Measurements from ENCODE around the gene ABCB10. TPM values are rescaled to one million over a fixed set of nuclear protein-coding genes. Genes with fewer than 3 reads are reported as not detected.
A peak's percentile ranks its signal among the peaks of the same experiment; 100 is the strongest.
"Not testable (repeated sequence)": the region's sequence is repeated elsewhere in the genome, so short reads cannot be mapped to it uniquely, and the experiment has no call there.

Gene ABCB10
- total and polyA plus RNA-seq, 2 donors (not counting 1 experiment from before 2014, with no cell fraction given) = 11.3 to 14.9 TPM

GRCh38 chr1:229526695-229527094 lies 31.8 kb downstream of the ABCB10 start:
- H3K9me3 ChIP-seq (ENCODE audit: control insufficient read depth, insufficient read depth, low read depth, low read length) = no peaks in the 10 kb centered on the region
- no peaks in the 10 kb centered on the region for H3K79me2 ChIP-seq (ENCODE audit: control insufficient read depth, insufficient read depth, low read length)
- H3K27me3 ChIP-seq (ENCODE audit: control insufficient read depth, insufficient read depth, low read length) = no peaks in the 10 kb centered on the region
- H3K4me2 ChIP-seq (ENCODE audit: extremely low read depth, insufficient read depth, low read length) = no peak overlapping the region
- H2AFZ ChIP-seq (ENCODE audit: low read length) = no peak overlapping the region
- H4K20me1 ChIP-seq (ENCODE audit: control insufficient read depth, extremely low read depth, insufficient read depth, low read length) = no peaks in the 10 kb centered on the region
- H3K27ac ChIP-seq (ENCODE audit: insufficient read depth, low read length) = no peak overlapping the region
- TF ChIP-seq CTCF (conservative IDR thresholded peaks at IDR 0.05 in 1 of 2, IDR thresholded peaks at IDR 0.05 in 1 of 2; ENCODE audit: low read depth in 1 of 2, low read length in 2 of 2) (no peak), EZH2 (IDR thresholded peaks at IDR 0.05; ENCODE audit: low read length, missing control alignments) (no peak)
- H3K36me3 ChIP-seq (ENCODE audit: control insufficient read depth, insufficient read depth, low read length) = peaks cover 10% of the 10 kb centered on the region
- H3K9ac ChIP-seq (ENCODE audit: insufficient read depth, low read length) = no peak overlapping the region
- no peak for DNase-seq (ENCODE audit: low read depth in 2 of 2)
- no peaks in the 10 kb centered on the region for H3K4me1 ChIP-seq (ENCODE audit: control insufficient read depth, extremely low read depth, insufficient read depth, low read length)
- no peak overlapping the region for H3K4me3 ChIP-seq (replicated peaks in 1 of 4; ENCODE audit: control extremely low read depth in 1 of 4, insufficient read depth in 1 of 4, low read depth in 3 of 4, low read length in 4 of 4)

- Histone ChIP-seq H3K4me3 (replicated peaks in 1 of 4; ENCODE audit: control extremely low read depth in 1 of 4, insufficient read depth in 1 of 4, low read depth in 3 of 4, low read length in 4 of 4) (no peak overlapping the region), H3K27ac (ENCODE audit: insufficient read depth, low read length) (no peak overlapping the region), H3K9me3 (ENCODE audit: control insufficient read depth, insufficient read depth, low read depth, low read length) (no peaks in the 10 kb centered on the region), H3K4me1 (ENCODE audit: control insufficient read depth, extremely low read depth, insufficient read depth, low read length) (no peaks in the 10 kb centered on the region), H4K20me1 (ENCODE audit: control insufficient read depth, extremely low read depth, insufficient read depth, low read length) (no peaks in the 10 kb centered on the region), H3K4me2 (ENCODE audit: extremely low read depth, insufficient read depth, low read length) (no peak overlapping the region), H3K79me2 (ENCODE audit: control insufficient read depth, insufficient read depth, low read length) (no peaks in the 10 kb centered on the region), H3K27me3 (ENCODE audit: control insufficient read depth, insufficient read depth, low read length) (no peaks in the 10 kb centered on the region), H2AFZ (ENCODE audit: low read length) (no peak overlapping the region), H3K9ac (ENCODE audit: insufficient read depth, low read length) (no peak overlapping the region), H3K36me3 (ENCODE audit: control insufficient read depth, insufficient read depth, low read length) (peaks cover 6% of the 10 kb centered on the region)
- no peak for TF ChIP-seq CTCF (conservative IDR thresholded peaks at IDR 0.05 in 1 of 2, IDR thresholded peaks at IDR 0.05 in 1 of 2; ENCODE audit: low read depth in 1 of 2, low read length in 2 of 2)
- TF ChIP-seq EZH2 (IDR thresholded peaks at IDR 0.05; ENCODE audit: low read length, missing control alignments) = no peak
- DNase-seq (ENCODE audit: low read depth in 2 of 2) = no peak
Observed at GRCh38 chr1:229523052-229523451, 35.5 kb downstream of the ABCB10 start.

GRCh38 chr1:229514578-229515275 lies 43.8 kb downstream of the ABCB10 start:
- H3K9ac ChIP-seq (ENCODE audit: insufficient read depth, low read length) = no peak overlapping the region
- H4K20me1 ChIP-seq (ENCODE audit: control insufficient read depth, extremely low read depth, insufficient read depth, low read length) = no peaks in the 10 kb centered on the region
- TF ChIP-seq CTCF (conservative IDR thresholded peaks at IDR 0.05 in 1 of 2, IDR thresholded peaks at IDR 0.05 in 1 of 2; ENCODE audit: low read depth in 1 of 2, low read length in 2 of 2) = peak; percentile 94 to 98
- no peak for TF ChIP-seq EZH2 (IDR thresholded peaks at IDR 0.05; ENCODE audit: low read length, missing control alignments)
- H3K79me2 ChIP-seq (ENCODE audit: control insufficient read depth, insufficient read depth, low read length) = no peaks in the 10 kb centered on the region
- no peaks in the 10 kb centered on the region for H3K36me3 ChIP-seq (ENCODE audit: control insufficient read depth, insufficient read depth, low read length)
- H3K9me3 ChIP-seq (ENCODE audit: control insufficient read depth, insufficient read depth, low read depth, low read length) = no peaks in the 10 kb centered on the region
- H3K4me2 ChIP-seq (ENCODE audit: extremely low read depth, insufficient read depth, low read length) = no peak overlapping the region
- no peak overlapping the region for H3K4me3 ChIP-seq (replicated peaks in 1 of 4; ENCODE audit: control extremely low read depth in 1 of 4, insufficient read depth in 1 of 4, low read depth in 3 of 4, low read length in 4 of 4)
- H2AFZ ChIP-seq (ENCODE audit: low read length) = no peak overlapping the region
- peak; percentile 64 to 78 for DNase-seq (ENCODE audit: low read depth in 2 of 2)
- no peak overlapping the region for H3K27ac ChIP-seq (ENCODE audit: insufficient read depth, low read length)
- peaks cover 2% of the 10 kb centered on the region for H3K4me1 ChIP-seq (ENCODE audit: control insufficient read depth, extremely low read depth, insufficient read depth, low read length)
- H3K27me3 ChIP-seq (ENCODE audit: control insufficient read depth, insufficient read depth, low read length) = no peaks in the 10 kb centered on the region

- H3K36me3 ChIP-seq (ENCODE audit: control insufficient read depth, insufficient read depth, low read length); H3K4me2 ChIP-seq (ENCODE audit: extremely low read depth, insufficient read depth, low read length); H3K4me3 ChIP-seq (replicated peaks in 1 of 4; ENCODE audit: control extremely low read depth in 1 of 4, insufficient read depth in 1 of 4, low read depth in 3 of 4, low read length in 4 of 4); H2AFZ ChIP-seq (ENCODE audit: low read length); H3K9me3 ChIP-seq (ENCODE audit: control insufficient read depth, insufficient read depth, low read depth, low read length); H4K20me1 ChIP-seq (ENCODE audit: control insufficient read depth, extremely low read depth, insufficient read depth, low read length); H3K27me3 ChIP-seq (ENCODE audit: control insufficient read depth, insufficient read depth, low read length); H3K9ac ChIP-seq (ENCODE audit: insufficient read depth, low read length); DNase-seq (ENCODE audit: low read depth in 2 of 2); H3K4me1 ChIP-seq (ENCODE audit: control insufficient read depth, extremely low read depth, insufficient read depth, low read length); H3K27ac ChIP-seq (ENCODE audit: insufficient read depth, low read length): not testable (repeated sequence)
- H3K79me2 ChIP-seq (ENCODE audit: control insufficient read depth, insufficient read depth, low read length) = peaks cover 14% of the 10 kb centered on the region
Observed at GRCh38 chr1:229511625-229512024, 46.9 kb downstream of the ABCB10 start.

GRCh38 chr1:229511201-229511600 lies 47.3 kb downstream of the ABCB10 start:
- not testable (repeated sequence) for H2AFZ ChIP-seq (ENCODE audit: low read length); H3K9ac ChIP-seq (ENCODE audit: insufficient read depth, low read length); H3K4me2 ChIP-seq (ENCODE audit: extremely low read depth, insufficient read depth, low read length); H3K4me1 ChIP-seq (ENCODE audit: control insufficient read depth, extremely low read depth, insufficient read depth, low read length); H3K36me3 ChIP-seq (ENCODE audit: control insufficient read depth, insufficient read depth, low read length); H3K27me3 ChIP-seq (ENCODE audit: control insufficient read depth, insufficient read depth, low read length); DNase-seq (ENCODE audit: low read depth in 2 of 2); H3K27ac ChIP-seq (ENCODE audit: insufficient read depth, low read length); H3K9me3 ChIP-seq (ENCODE audit: control insufficient read depth, insufficient read depth, low read depth, low read length); H4K20me1 ChIP-seq (ENCODE audit: control insufficient read depth, extremely low read depth, insufficient read depth, low read length); H3K4me3 ChIP-seq (replicated peaks in 1 of 4; ENCODE audit: control extremely low read depth in 1 of 4, insufficient read depth in 1 of 4, low read depth in 3 of 4, low read length in 4 of 4)
- H3K79me2 ChIP-seq (ENCODE audit: control insufficient read depth, insufficient read depth, low read length) = peaks cover 17% of the 10 kb centered on the region

All from fibroblast of lung (primary cell).